Esophagus mucosa (tissue), 1 donor: ENCODE results near the gene EDEM1. TPM values are rescaled to one million over a fixed set of nuclear protein-coding genes. Genes with fewer than 3 reads are reported as not detected.
"Not testable (repeated sequence)": the region's sequence is repeated elsewhere in the genome, so short reads cannot be mapped to it uniquely, and the experiment has no call there.

ENCODE experiments used
- ATAC-seq: fragments of 200-7000 bp; cut with Tn5 transposase; one replicate; pipeline ENCODE4 v1.9.1; 2020
- total RNA-seq: library from RNA; stranded (reverse); gene quantifications from one replicate; pipeline ENCODE4 v1.2.4, GENCODE V29; 2023
- donor health status: DM: yes; HTN: yes; CAD: no.

Gene EDEM1
- 37.3 TPM for total RNA-seq

- peak; percentile 98 for ATAC-seq
Observed at GRCh38 chr3:5187156-5187919, at the start of gene EDEM1. Gene EDEM1 (plus strand): TSS chr3:5187707. CDS start chr3:5187806, 99 bp downstream.

- no peak for ATAC-seq
Observed at GRCh38 chr3:5138214-5138981, 49.1 kb upstream of the EDEM1 start.

- ATAC-seq: no peak
Observed at GRCh38 chr3:5140230-5140621, 47.3 kb upstream of the EDEM1 start.

GRCh38 chr3:5140839-5141238, 46.7 kb upstream of the EDEM1 start:
- no peak for ATAC-seq

- ATAC-seq: no peak
Observed at GRCh38 chr3:5141760-5142159, 45.7 kb upstream of the EDEM1 start.

GRCh38 chr3:5143464-5143863, 44.0 kb upstream of the EDEM1 start:
- ATAC-seq: no peak

- peak; percentile 57 for ATAC-seq
Observed at GRCh38 chr3:5144316-5144994, 43.1 kb upstream of the EDEM1 start.

GRCh38 chr3:5145120-5145519, 42.4 kb upstream of the EDEM1 start:
- no peak for ATAC-seq

GRCh38 chr3:5147152-5147551, 40.4 kb upstream of the EDEM1 start:
- not testable (repeated sequence) for ATAC-seq

GRCh38 chr3:5149306-5149880, 38.1 kb upstream of the EDEM1 start:
- ATAC-seq: no peak

GRCh38 chr3:5151586-5151985, 35.9 kb upstream of the EDEM1 start:
- no peak for ATAC-seq

GRCh38 chr3:5153074-5153473, 34.4 kb upstream of the EDEM1 start:
- ATAC-seq: no peak

- ATAC-seq: no peak
Observed at GRCh38 chr3:5155241-5155640, 32.3 kb upstream of the EDEM1 start.

GRCh38 chr3:5160321-5160720, 27.2 kb upstream of the EDEM1 start:
- ATAC-seq: no peak

- ATAC-seq: no peak
Observed at GRCh38 chr3:5160940-5161858, 26.3 kb upstream of the EDEM1 start.

- ATAC-seq: peak; percentile 53
Observed at GRCh38 chr3:5162102-5162501, 25.4 kb upstream of the EDEM1 start.

- ATAC-seq: no peak
Observed at GRCh38 chr3:5165698-5166097, 21.8 kb upstream of the EDEM1 start.

- ATAC-seq: no peak
Observed at GRCh38 chr3:5166846-5167245, 20.7 kb upstream of the EDEM1 start.

GRCh38 chr3:5168110-5168509, 19.4 kb upstream of the EDEM1 start:
- ATAC-seq: no peak

- no peak for ATAC-seq
Observed at GRCh38 chr3:5169807-5170206, 17.7 kb upstream of the EDEM1 start.

- no peak for ATAC-seq
Observed at GRCh38 chr3:5170975-5171374, 16.5 kb upstream of the EDEM1 start.

GRCh38 chr3:5172018-5172417, 15.5 kb upstream of the EDEM1 start:
- no peak for ATAC-seq
